Panc1 (cell line): ENCODE results near the gene MYO7B. TPM values are rescaled to one million over a fixed set of nuclear protein-coding genes. Genes with fewer than 3 reads are reported as not detected.

Source experiments
- ATAC-seq: fragments of 200-7000 bp; cut with Tn5 transposase; 2 replicates; pipeline ENCODE4 v1.9.1; 2020; ENCODE audit warnings: mild to moderate bottlenecking, moderate library complexity
- BruUV-seq: library from RNA; stranded (reverse); fragments of 400-500 nt; replicated peaks from 2 replicates; lab custom pipeline; 2021; lab: Mats Ljungman, UMichigan
- CTCF ChIA-PET: fragments of 300-600 bp; sonication (Branson Sonifier 250); formaldehyde crosslinking; loops from one replicate; lab custom pipeline; 2022; ENCODE audit warnings: antibody characterized with exemption; lab: Charles Lee
- POLR2A ChIA-PET: fragments of 300-600 bp; sonication (Branson Sonifier 250); formaldehyde crosslinking; loops from one replicate; lab custom pipeline; 2022; ENCODE audit warnings: antibody characterized with exemption; lab: Charles Lee
- DNase-seq: peaks from one replicate; pipeline ENCODE4 v3.0.0-alpha.2; 2010; ENCODE audit warnings: low read depth, low spot score
- H3K27ac ChIP-seq: 2 replicates; pipeline ENCODE4 v1.5.1; 2011; ENCODE audit warnings: mild to moderate bottlenecking, low read length, inconsistent platforms
- H3K27me3 ChIP-seq: fragments of 200-500 bp; sonication (Bioruptor generic); 2 replicates; pipeline ENCODE4 v1.6.0; 2014; ENCODE audit warnings: low read length, inconsistent platforms; ENCODE audit not compliant: control insufficient read depth, insufficient read depth
- H3K36me3 ChIP-seq: fragments of 200-500 bp; sonication (Bioruptor generic); 2 replicates; pipeline ENCODE4 v1.5.1; 2014; ENCODE audit warnings: inconsistent platforms, mild to moderate bottlenecking, low read length, moderate library complexity; ENCODE audit not compliant: control insufficient read depth, insufficient read depth
- H3K4me1 ChIP-seq: 2 replicates; pipeline ENCODE4 v1.5.1; 2011; ENCODE audit warnings: inconsistent platforms, mild to moderate bottlenecking, low read length, moderate library complexity; ENCODE audit not compliant: control insufficient read depth, insufficient read depth
- H3K4me3 ChIP-seq, 2 experiments: 2 replicates each; pipeline ENCODE4 v1.5.1; 2011 to 2012; ENCODE audit warnings: low read depth in 2 of 2, low read length in 2 of 2, mild to moderate bottlenecking in 2 of 2, inconsistent platforms in 1 of 2, moderate library complexity in 1 of 2
- H3K9me3 ChIP-seq: fragments of 200-500 bp; sonication (Bioruptor generic); 2 replicates; pipeline ENCODE4 v1.5.1; 2014; ENCODE audit warnings: low read depth, mild to moderate bottlenecking, inconsistent platforms, low read length, moderate library complexity; ENCODE audit not compliant: control insufficient read depth, insufficient read depth
- POLR2AphosphoS5 ChIP-seq: IDR thresholded peaks from 2 replicates; pipeline ENCODE4 v1.6.1; 2012; ENCODE audit warnings: mild to moderate bottlenecking, low read depth, low read length, moderate library complexity
- SIN3A ChIP-seq: IDR thresholded peaks from 2 replicates; pipeline ENCODE4 v1.6.1; 2012; ENCODE audit warnings: low read depth, mild to moderate bottlenecking, low read length, moderate library complexity, borderline replicate concordance; ENCODE audit not compliant: insufficient read depth
- TCF7L2 ChIP-seq: IDR thresholded peaks from 2 replicates; pipeline ENCODE4 v1.6.1; 2011; ENCODE audit warnings: mild to moderate bottlenecking, low read depth, low read length, inconsistent platforms
- in situ Hi-C: cut with HindIII; loops from 2 replicates; pipeline ENCODE4 v1.10.0; 2016; ENCODE audit warnings: low sequenced_read_pairs, low pct_unique_long_range_greater_than_20kb
- intact Hi-C: fragments of 100-400 bp; cut with micrococcal nuclease; formaldehyde crosslinking; loops from one replicate; pipeline ENCODE4 v1.10.0; 2022; ENCODE audit not compliant: unreplicated experiment
- total RNA-seq: library from RNA; stranded (reverse); gene quantifications from one replicate; pipeline ENCODE4 v1.2.1, GENCODE V29; 2021; ENCODE audit not compliant: unreplicated experiment
- TF ChIP-seq, protein P1 (sequence below), 2 experiments: IDR thresholded peaks; 2 replicates each; pipeline ENCODE4 v1.6.1; 2011 to 2012; ENCODE audit warnings: low read depth in 2 of 2, control low read depth in 1 of 2, low read length in 1 of 2, mild to moderate bottlenecking in 1 of 2, moderate library complexity in 1 of 2; ENCODE audit not compliant: insufficient read depth in 1 of 2
- TF ChIP-seq, protein P2 (sequence below): fragments of 450-650 bp; IDR thresholded peaks from 2 replicates; pipeline ENCODE4 v1.5.1; 2017; ENCODE audit warnings: mild to moderate bottlenecking

MYO7B gene
- total RNA-seq, 1 experiment from 2014 or later: 0.15 TPM

DNA sequence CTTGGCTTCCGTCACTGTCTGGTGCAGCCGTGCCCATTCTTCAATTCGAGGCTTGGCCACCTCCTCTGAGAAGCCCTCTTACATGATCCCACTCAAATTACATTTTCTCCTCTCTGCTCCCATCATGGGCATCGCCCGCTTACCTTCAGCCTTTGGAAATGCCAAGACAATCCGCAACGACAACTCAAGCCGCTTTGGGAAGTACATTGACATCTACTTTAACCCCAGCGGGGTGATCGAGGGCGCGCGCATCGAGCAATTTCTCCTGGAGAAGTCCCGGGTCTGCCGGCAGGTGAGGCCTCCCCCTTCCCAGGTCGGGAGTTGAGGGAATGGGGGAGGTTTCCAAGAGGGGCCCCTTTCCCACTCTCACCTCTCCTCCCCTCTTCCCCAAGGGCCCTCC lies 38.3 kb downstream of the MYO7B start:
- H3K4me3 ChIP-seq: no peak overlapping the region
- in situ Hi-C loops: no loop called here
- DNase-seq (no peak), ATAC-seq (no peak)
- H3K4me1 ChIP-seq: no peaks in the 10 kb centered on the region
- intact Hi-C loops: no loop called here
- ChIA-PET POLR2A (no interaction called here), CTCF (no interaction called here)
- H3K36me3 ChIP-seq: no peaks in the 10 kb centered on the region
- H3K9me3 ChIP-seq: no peaks in the 10 kb centered on the region
- H3K27me3 ChIP-seq: no peaks in the 10 kb centered on the region
- no peak overlapping the region for H3K27ac ChIP-seq
- no peak for TF ChIP-seq TCF7L2
- no peak for TF ChIP-seq POLR2AphosphoS5
- TF ChIP-seq, protein P1, sequence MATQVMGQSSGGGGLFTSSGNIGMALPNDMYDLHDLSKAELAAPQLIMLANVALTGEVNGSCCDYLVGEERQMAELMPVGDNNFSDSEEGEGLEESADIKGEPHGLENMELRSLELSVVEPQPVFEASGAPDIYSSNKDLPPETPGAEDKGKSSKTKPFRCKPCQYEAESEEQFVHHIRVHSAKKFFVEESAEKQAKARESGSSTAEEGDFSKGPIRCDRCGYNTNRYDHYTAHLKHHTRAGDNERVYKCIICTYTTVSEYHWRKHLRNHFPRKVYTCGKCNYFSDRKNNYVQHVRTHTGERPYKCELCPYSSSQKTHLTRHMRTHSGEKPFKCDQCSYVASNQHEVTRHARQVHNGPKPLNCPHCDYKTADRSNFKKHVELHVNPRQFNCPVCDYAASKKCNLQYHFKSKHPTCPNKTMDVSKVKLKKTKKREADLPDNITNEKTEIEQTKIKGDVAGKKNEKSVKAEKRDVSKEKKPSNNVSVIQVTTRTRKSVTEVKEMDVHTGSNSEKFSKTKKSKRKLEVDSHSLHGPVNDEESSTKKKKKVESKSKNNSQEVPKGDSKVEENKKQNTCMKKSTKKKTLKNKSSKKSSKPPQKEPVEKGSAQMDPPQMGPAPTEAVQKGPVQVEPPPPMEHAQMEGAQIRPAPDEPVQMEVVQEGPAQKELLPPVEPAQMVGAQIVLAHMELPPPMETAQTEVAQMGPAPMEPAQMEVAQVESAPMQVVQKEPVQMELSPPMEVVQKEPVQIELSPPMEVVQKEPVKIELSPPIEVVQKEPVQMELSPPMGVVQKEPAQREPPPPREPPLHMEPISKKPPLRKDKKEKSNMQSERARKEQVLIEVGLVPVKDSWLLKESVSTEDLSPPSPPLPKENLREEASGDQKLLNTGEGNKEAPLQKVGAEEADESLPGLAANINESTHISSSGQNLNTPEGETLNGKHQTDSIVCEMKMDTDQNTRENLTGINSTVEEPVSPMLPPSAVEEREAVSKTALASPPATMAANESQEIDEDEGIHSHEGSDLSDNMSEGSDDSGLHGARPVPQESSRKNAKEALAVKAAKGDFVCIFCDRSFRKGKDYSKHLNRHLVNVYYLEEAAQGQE (IDR thresholded peaks at IDR 0.05; ENCODE audit: insufficient read depth in 1 of 2, low read depth in 2 of 2, low read length in 1 of 2): no peak
- TF ChIP-seq SIN3A: no peak
- TF ChIP-seq, protein P2, sequence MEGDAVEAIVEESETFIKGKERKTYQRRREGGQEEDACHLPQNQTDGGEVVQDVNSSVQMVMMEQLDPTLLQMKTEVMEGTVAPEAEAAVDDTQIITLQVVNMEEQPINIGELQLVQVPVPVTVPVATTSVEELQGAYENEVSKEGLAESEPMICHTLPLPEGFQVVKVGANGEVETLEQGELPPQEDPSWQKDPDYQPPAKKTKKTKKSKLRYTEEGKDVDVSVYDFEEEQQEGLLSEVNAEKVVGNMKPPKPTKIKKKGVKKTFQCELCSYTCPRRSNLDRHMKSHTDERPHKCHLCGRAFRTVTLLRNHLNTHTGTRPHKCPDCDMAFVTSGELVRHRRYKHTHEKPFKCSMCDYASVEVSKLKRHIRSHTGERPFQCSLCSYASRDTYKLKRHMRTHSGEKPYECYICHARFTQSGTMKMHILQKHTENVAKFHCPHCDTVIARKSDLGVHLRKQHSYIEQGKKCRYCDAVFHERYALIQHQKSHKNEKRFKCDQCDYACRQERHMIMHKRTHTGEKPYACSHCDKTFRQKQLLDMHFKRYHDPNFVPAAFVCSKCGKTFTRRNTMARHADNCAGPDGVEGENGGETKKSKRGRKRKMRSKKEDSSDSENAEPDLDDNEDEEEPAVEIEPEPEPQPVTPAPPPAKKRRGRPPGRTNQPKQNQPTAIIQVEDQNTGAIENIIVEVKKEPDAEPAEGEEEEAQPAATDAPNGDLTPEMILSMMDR: no peak
- no TSS peak for BruUV-seq

DNA sequence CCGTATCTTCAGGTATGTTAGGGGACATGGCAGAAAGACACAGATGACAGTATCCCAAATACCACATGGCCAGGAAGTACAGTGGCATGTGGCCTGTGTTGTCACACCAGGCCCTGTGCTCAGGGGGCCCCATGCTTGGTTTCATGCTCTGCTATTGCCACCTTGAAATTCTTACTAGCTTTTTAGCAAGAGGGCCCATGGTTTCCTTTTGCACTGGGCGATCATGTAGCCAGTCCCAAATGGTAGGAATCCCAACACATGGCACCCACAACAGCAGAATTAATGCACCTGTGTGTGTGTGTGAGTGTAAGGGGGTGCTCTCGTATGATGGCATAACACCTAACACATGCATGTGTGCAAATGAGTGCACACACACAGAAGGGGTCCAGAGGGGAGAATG lies 39.2 kb downstream of the MYO7B start:
- DNase-seq (no peak), ATAC-seq (no peak)

More for the DNA sequence above, 39.2 kb downstream of the MYO7B start:
- intact Hi-C loops (no loop called here), in situ Hi-C loops (no loop called here)
- POLR2A ChIA-PET: no interaction called here
- CTCF ChIA-PET: no interaction called here
- no peaks in the 10 kb centered on the region for H3K27me3 ChIP-seq
- no peak overlapping the region for H3K4me3 ChIP-seq
- no peak overlapping the region for H3K27ac ChIP-seq
- H3K36me3 ChIP-seq: no peaks in the 10 kb centered on the region
- no TSS peak for BruUV-seq
- H3K4me1 ChIP-seq: no peaks in the 10 kb centered on the region
- TF ChIP-seq, protein P1 (IDR thresholded peaks at IDR 0.05; ENCODE audit: insufficient read depth in 1 of 2, low read depth in 2 of 2, low read length in 1 of 2): no peak
- TF ChIP-seq, protein P2: no peak
- no peak for TF ChIP-seq POLR2AphosphoS5
- no peak for TF ChIP-seq TCF7L2
- TF ChIP-seq SIN3A: no peak
- H3K9me3 ChIP-seq: no peaks in the 10 kb centered on the region
